GM12878 (cell line): ENCODE data around the gene AFG1L.

ENCODE experiments used
- CEBPB ChIP-seq, 2 experiments: fragments of 150-350 bp in 1 of 2; IDR thresholded peaks; 2 replicates each; pipeline ENCODE4 v1.6.1; 2012 to 2014; ENCODE audit warnings: low read depth in 2 of 2, low read length in 2 of 2, borderline replicate concordance in 1 of 2, inconsistent platforms in 1 of 2
- EGR1 ChIP-seq, 2 experiments: IDR thresholded peaks; 1 replicate in 1 of 2; 2 replicates in 1 of 2; pipeline ENCODE4 v1.6.1; 2011 to 2012; ENCODE audit warnings: low read depth in 2 of 2, low read length in 2 of 2, borderline replicate concordance in 1 of 2, mild to moderate bottlenecking in 1 of 2, moderate library complexity in 1 of 2
- ESRRA ChIP-seq: IDR thresholded peaks from 2 replicates; pipeline ENCODE4 v1.6.1; 2012; ENCODE audit warnings: mild to moderate bottlenecking, low read length, improper control_type of control experiment
- NRF1 ChIP-seq: conservative IDR thresholded peaks from 2 replicates; pipeline ENCODE4 v1.6.1; 2011; ENCODE audit warnings: mild to moderate bottlenecking, low read depth, low read length, improper control_type of control experiment
- TF ChIP-seq, protein P1 (sequence below), 3 experiments: IDR thresholded peaks in 2 of 3; conservative IDR thresholded peaks in 1 of 3; 2 replicates each; pipeline ENCODE4 v1.5.1; 2011; ENCODE audit warnings: low read depth in 3 of 3, low read length in 3 of 3, mild to moderate bottlenecking in 3 of 3, control low read depth in 2 of 3, moderate library complexity in 2 of 3, inconsistent platforms in 1 of 3, mixed read lengths in 1 of 3; ENCODE audit not compliant: control insufficient read depth in 2 of 3, insufficient read depth in 1 of 3; ENCODE audit errors: extremely low read depth in 1 of 3
- TF ChIP-seq, protein P2 (sequence below): fragments of 450-650 bp; formaldehyde crosslinking; IDR thresholded peaks from 2 replicates; pipeline ENCODE4 v1.4.0; 2022; ENCODE audit warnings: mild to moderate bottlenecking, moderate library complexity
- TF ChIP-seq, protein P3 (sequence below): fragments of 450-650 bp; IDR thresholded peaks from 2 replicates; pipeline ENCODE4 v1.6.1; 2016; ENCODE audit warnings: mild to moderate bottlenecking, moderate library complexity, borderline replicate concordance

GRCh38 chr6:108408861-108409260 is 114.0 kb downstream of the AFG1L start:
- TF ChIP-seq, protein P1, sequence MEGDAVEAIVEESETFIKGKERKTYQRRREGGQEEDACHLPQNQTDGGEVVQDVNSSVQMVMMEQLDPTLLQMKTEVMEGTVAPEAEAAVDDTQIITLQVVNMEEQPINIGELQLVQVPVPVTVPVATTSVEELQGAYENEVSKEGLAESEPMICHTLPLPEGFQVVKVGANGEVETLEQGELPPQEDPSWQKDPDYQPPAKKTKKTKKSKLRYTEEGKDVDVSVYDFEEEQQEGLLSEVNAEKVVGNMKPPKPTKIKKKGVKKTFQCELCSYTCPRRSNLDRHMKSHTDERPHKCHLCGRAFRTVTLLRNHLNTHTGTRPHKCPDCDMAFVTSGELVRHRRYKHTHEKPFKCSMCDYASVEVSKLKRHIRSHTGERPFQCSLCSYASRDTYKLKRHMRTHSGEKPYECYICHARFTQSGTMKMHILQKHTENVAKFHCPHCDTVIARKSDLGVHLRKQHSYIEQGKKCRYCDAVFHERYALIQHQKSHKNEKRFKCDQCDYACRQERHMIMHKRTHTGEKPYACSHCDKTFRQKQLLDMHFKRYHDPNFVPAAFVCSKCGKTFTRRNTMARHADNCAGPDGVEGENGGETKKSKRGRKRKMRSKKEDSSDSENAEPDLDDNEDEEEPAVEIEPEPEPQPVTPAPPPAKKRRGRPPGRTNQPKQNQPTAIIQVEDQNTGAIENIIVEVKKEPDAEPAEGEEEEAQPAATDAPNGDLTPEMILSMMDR (IDR thresholded peaks at IDR 0.05 in 2 of 3, conservative IDR thresholded peaks at IDR 0.05 in 1 of 3; ENCODE audit: control insufficient read depth in 2 of 3, extremely low read depth in 1 of 3, insufficient read depth in 1 of 3, low read depth in 3 of 3, low read length in 3 of 3): no peak
- TF ChIP-seq ESRRA (no peak), NRF1 (no peak), EGR1 (IDR thresholded peaks at IDR 0.05; ENCODE audit: borderline replicate concordance in 1 of 2, low read depth in 2 of 2, low read length in 2 of 2) (no peak), CEBPB (IDR thresholded peaks at IDR 0.05; ENCODE audit: borderline replicate concordance in 1 of 2, low read depth in 2 of 2, low read length in 2 of 2) (no peak)
- TF ChIP-seq, protein P2, sequence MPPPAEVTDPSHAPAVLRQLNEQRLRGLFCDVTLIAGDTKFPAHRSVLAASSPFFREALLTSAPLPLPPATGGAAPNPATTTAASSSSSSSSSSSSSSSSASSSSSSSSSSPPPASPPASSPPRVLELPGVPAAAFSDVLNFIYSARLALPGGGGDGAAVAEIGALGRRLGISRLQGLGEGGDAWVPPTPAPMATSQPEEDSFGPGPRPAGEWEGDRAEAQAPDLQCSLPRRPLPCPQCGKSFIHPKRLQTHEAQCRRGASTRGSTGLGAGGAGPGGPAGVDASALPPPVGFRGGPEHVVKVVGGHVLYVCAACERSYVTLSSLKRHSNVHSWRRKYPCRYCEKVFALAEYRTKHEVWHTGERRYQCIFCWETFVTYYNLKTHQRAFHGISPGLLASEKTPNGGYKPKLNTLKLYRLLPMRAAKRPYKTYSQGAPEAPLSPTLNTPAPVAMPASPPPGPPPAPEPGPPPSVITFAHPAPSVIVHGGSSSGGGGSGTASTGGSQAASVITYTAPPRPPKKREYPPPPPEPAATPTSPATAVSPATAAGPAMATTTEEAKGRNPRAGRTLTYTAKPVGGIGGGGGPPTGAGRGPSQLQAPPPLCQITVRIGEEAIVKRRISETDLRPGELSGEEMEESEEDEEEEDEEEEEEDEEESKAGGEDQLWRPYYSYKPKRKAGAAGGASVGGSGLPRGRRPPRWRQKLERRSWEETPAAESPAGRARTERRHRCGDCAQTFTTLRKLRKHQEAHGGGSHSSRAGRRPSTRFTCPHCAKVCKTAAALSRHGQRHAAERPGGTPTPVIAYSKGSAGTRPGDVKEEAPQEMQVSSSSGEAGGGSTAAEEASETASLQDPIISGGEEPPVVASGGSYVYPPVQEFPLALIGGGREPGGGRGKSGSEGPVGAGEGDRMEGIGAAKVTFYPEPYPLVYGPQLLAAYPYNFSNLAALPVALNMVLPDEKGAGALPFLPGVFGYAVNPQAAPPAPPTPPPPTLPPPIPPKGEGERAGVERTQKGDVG (CRISPR knock-in tag): no peak
- TF ChIP-seq, protein P3, sequence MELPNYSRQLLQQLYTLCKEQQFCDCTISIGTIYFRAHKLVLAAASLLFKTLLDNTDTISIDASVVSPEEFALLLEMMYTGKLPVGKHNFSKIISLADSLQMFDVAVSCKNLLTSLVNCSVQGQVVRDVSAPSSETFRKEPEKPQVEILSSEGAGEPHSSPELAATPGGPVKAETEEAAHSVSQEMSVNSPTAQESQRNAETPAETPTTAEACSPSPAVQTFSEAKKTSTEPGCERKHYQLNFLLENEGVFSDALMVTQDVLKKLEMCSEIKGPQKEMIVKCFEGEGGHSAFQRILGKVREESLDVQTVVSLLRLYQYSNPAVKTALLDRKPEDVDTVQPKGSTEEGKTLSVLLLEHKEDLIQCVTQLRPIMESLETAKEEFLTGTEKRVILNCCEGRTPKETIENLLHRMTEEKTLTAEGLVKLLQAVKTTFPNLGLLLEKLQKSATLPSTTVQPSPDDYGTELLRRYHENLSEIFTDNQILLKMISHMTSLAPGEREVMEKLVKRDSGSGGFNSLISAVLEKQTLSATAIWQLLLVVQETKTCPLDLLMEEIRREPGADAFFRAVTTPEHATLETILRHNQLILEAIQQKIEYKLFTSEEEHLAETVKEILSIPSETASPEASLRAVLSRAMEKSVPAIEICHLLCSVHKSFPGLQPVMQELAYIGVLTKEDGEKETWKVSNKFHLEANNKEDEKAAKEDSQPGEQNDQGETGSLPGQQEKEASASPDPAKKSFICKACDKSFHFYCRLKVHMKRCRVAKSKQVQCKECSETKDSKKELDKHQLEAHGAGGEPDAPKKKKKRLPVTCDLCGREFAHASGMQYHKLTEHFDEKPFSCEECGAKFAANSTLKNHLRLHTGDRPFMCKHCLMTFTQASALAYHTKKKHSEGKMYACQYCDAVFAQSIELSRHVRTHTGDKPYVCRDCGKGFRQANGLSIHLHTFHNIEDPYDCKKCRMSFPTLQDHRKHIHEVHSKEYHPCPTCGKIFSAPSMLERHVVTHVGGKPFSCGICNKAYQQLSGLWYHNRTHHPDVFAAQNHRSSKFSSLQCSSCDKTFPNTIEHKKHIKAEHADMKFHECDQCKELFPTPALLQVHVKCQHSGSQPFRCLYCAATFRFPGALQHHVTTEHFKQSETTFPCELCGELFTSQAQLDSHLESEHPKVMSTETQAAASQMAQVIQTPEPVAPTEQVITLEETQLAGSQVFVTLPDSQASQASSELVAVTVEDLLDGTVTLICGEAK: no peak
